WTC11 (cell line): ENCODE data around the gene HDAC7. TPM values are rescaled to one million over a fixed set of nuclear protein-coding genes. Genes with fewer than 3 reads are reported as not detected.

Source experiments
- ATAC-seq: fragments of 200-7000 bp; cut with Tn5 transposase; 2 replicates; pipeline ENCODE4 v1.10.0; 2021; ENCODE audit warnings: mild to moderate bottlenecking, moderate library complexity
- CTCF ChIA-PET: fragments of 300-600 bp; sonication (Branson Sonifier 250); formaldehyde crosslinking; loops from one replicate; lab custom pipeline; 2021; ENCODE audit warnings: antibody characterized with exemption; lab: Charles Lee
- POLR2A ChIA-PET: fragments of 350-600 bp; sonication (Branson Sonifier 250); formaldehyde crosslinking; loops from one replicate; lab custom pipeline; 2021; ENCODE audit warnings: antibody characterized with exemption; lab: Charles Lee
- DNase-seq: peaks from one replicate; pipeline ENCODE4 v3.0.0; 2021; ENCODE audit warnings: low spot score
- H3K27ac Mint-ChIP-seq: 2 replicates; pipeline ENCODE4 v1.8.0; 2021; ENCODE audit warnings: mixed read lengths
- H3K27me3 Mint-ChIP-seq: 2 replicates; pipeline ENCODE4 v1.8.0; 2021; ENCODE audit warnings: low read depth, mild to moderate bottlenecking, moderate library complexity, mixed read lengths
- H3K36me3 Mint-ChIP-seq: 2 replicates; pipeline ENCODE4 v1.8.0; 2021; ENCODE audit warnings: mixed read lengths
- H3K4me1 Mint-ChIP-seq: 2 replicates; pipeline ENCODE4 v1.8.0; 2022; ENCODE audit warnings: mixed read lengths
- H3K4me3 Mint-ChIP-seq: 2 replicates; pipeline ENCODE4 v1.8.0; 2021; ENCODE audit warnings: mild to moderate bottlenecking, moderate library complexity, mixed read lengths
- H3K9me3 Mint-ChIP-seq: 2 replicates; pipeline ENCODE4 v1.8.0; 2021; ENCODE audit warnings: mixed read lengths
- AFF4 ChIP-seq: sonication (generic); formaldehyde crosslinking; IDR thresholded peaks from 2 replicates; pipeline ENCODE4 v1.8.1; 2023; ENCODE audit warnings: mild to moderate bottlenecking, missing genetic modification reagents, borderline replicate concordance
- ATF1 ChIP-seq: sonication (generic); formaldehyde crosslinking; IDR thresholded peaks from 2 replicates; pipeline ENCODE4 v1.8.1; 2023; ENCODE audit warnings: mild to moderate bottlenecking, moderate library complexity, missing genetic modification reagents
- ATF3 ChIP-seq: sonication (generic); formaldehyde crosslinking; conservative IDR thresholded peaks from 2 replicates; pipeline ENCODE4 v1.8.1; 2022; ENCODE audit warnings: mild to moderate bottlenecking, missing genetic modification reagents
- CREB1 ChIP-seq: sonication (generic); formaldehyde crosslinking; IDR thresholded peaks from 2 replicates; pipeline ENCODE4 v1.8.0; 2023; ENCODE audit warnings: mild to moderate bottlenecking, missing genetic modification reagents
- HMGA2 ChIP-seq: fragments of 250-450 bp; sonication (Bioruptor Pico); IDR thresholded peaks from 2 replicates; pipeline ENCODE4 v1.4.0; 2021; ENCODE audit warnings: mild to moderate bottlenecking, moderate library complexity
- IRF1 ChIP-seq: sonication (generic); formaldehyde crosslinking; IDR thresholded peaks from 2 replicates; pipeline ENCODE4 v1.8.0; 2023; ENCODE audit warnings: missing genetic modification reagents
- NR3C1 ChIP-seq: sonication (generic); formaldehyde crosslinking; conservative IDR thresholded peaks from 2 replicates; pipeline ENCODE4 v1.8.1; 2023; ENCODE audit warnings: low read depth, mild to moderate bottlenecking, missing genetic modification reagents
- PREB ChIP-seq: sonication (generic); formaldehyde crosslinking; IDR thresholded peaks from 2 replicates; pipeline ENCODE4 v1.8.1; 2022; ENCODE audit warnings: mild to moderate bottlenecking, missing genetic modification reagents, moderate library complexity, borderline replicate concordance
- TCF7 ChIP-seq: sonication (generic); formaldehyde crosslinking; IDR thresholded peaks from 2 replicates; pipeline ENCODE4 v1.8.0; 2022; ENCODE audit warnings: mild to moderate bottlenecking, low read depth, missing genetic modification reagents, moderate library complexity
- ZBTB43 ChIP-seq: sonication (generic); formaldehyde crosslinking; IDR thresholded peaks from 2 replicates; pipeline ENCODE4 v1.8.1; 2023; ENCODE audit warnings: mild to moderate bottlenecking, missing genetic modification reagents
- ZMAT4 ChIP-seq: fragments of 250-450 bp; sonication (Bioruptor Pico); IDR thresholded peaks from 2 replicates; pipeline ENCODE4 v1.9.0; 2021; ENCODE audit warnings: mild to moderate bottlenecking
- ZNF671 ChIP-seq: fragments of 250-450 bp; sonication (Bioruptor Pico); IDR thresholded peaks from 2 replicates; pipeline ENCODE4 v1.8.0; 2021; ENCODE audit warnings: mild to moderate bottlenecking
- total RNA-seq: library from RNA; stranded (reverse); gene quantifications from 3 replicates; pipeline ENCODE4 v1.2.3, GENCODE V29; 2021

Gene HDAC7
- total RNA-seq, 1 experiment from 2014 or later, result 111 TPM

GRCh38 chr12:47752552-47752951 lies 67.2 kb downstream of the HDAC7 start:
- peaks cover 54% of the 10 kb centered on the region for H3K4me1 Mint-ChIP-seq
- H3K36me3 Mint-ChIP-seq, result no peaks in the 10 kb centered on the region
- H3K27ac Mint-ChIP-seq, result peak overlapping the region; percentile 80; the same call in 1 of the 2 replicates
- no peak for DNase-seq
- H3K9me3 Mint-ChIP-seq, result no peaks in the 10 kb centered on the region
- ATAC-seq, result no peak
- TF ChIP-seq TCF7 (CRISPR knock-in tag) (no peak), ATF3 (CRISPR knock-in tag) (no peak), AFF4 (no peak)
- no peaks in the 10 kb centered on the region; the same call in 1 of the 2 replicates for H3K27me3 Mint-ChIP-seq
- H3K4me3 Mint-ChIP-seq, result no peak overlapping the region
- ChIA-PET POLR2A (no interaction called here), CTCF (interaction anchor here (0.6 to 10.5 kb wide), 5 partner anchors 10 to 86 kb away, joined by 4 to 173 read pairs (median 15); partner anchors contain the start of gene SLC48A1)

GRCh38 chr12:47752121-47752520 lies 67.6 kb downstream of the HDAC7 start:
- POLR2A ChIA-PET, result no interaction called here
- Mint-ChIP-seq H3K9me3 (no peaks in the 10 kb centered on the region), H3K4me3 (no peak overlapping the region), H3K27me3 (no peaks in the 10 kb centered on the region; the same call in 1 of the 2 replicates), H3K4me1 (peaks cover 53% of the 10 kb centered on the region), H3K36me3 (no peaks in the 10 kb centered on the region), H3K27ac (no peak overlapping the region)
- no peak for TF ChIP-seq NR3C1 (CRISPR knock-in tag)
- TF ChIP-seq PREB, result no peak
- no peak for TF ChIP-seq IRF1 (CRISPR knock-in tag)
- TF ChIP-seq HMGA2 (CRISPR knock-in tag), result no peak
- no peak for TF ChIP-seq ATF1 (CRISPR knock-in tag)
- TF ChIP-seq CREB1 (CRISPR knock-in tag), result no peak
- no peak for TF ChIP-seq ZNF671
- TF ChIP-seq ZMAT4 (CRISPR knock-in tag), result no peak
- no peak for TF ChIP-seq ZBTB43 (CRISPR knock-in tag)
- no peak for TF ChIP-seq AFF4
- CTCF ChIA-PET, result interaction anchor here (0.6 to 10.5 kb wide), 4 partner anchors 10 to 86 kb away, joined by 4 to 173 read pairs (median 86); no protein-coding TSS in a partner anchor
- DNase-seq (no peak), ATAC-seq (no peak)
